Activated CD8-positive, alpha-beta memory T cell treated with anti-CD3 and anti-CD28 coated beads, Interleukin-2, amount 50 U/mL, for 1 hour (primary cell): ENCODE results near the gene IL6.
"Not testable (repeated sequence)": the region's sequence is repeated elsewhere in the genome, so short reads cannot be mapped to it uniquely, and the experiment has no call there.

Experiments used
- DNase-seq: peaks from one replicate; pipeline ENCODE4 v3.0.0-alpha.2; 2020; ENCODE audit errors: extremely low read depth

IL6 gene

DNA sequence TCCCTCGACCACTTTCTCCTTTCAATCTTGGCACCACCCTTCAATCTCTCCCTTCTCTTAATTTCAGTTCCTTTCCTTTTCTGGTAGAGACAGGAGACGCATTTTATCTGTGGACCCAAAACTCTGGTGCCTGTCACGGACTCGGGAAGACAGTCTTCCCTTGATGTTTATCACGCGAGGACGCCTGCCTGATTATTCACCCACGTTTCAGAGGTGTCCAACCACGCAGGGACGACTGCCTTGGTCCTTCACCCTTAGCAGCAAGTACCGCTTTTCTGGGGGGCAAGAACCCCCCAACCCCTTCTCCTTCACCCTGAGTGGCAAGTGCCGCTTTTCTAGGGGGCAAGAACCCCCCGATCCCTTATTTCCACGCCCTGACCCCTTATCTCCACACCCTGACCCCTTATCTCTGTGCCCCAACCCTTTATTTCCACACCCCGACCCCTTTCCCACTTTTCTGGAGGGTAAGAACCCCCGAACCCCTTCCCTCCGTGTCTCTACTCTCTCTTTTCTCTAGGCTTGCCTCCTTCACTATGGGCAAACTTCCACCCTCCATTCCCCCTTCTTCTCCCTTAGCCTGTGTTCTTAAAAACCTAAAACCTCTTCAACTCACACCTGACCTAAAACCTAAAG lies 22.9 kb upstream of the IL6 start:
- DNase-seq = not testable (repeated sequence)

DNA sequence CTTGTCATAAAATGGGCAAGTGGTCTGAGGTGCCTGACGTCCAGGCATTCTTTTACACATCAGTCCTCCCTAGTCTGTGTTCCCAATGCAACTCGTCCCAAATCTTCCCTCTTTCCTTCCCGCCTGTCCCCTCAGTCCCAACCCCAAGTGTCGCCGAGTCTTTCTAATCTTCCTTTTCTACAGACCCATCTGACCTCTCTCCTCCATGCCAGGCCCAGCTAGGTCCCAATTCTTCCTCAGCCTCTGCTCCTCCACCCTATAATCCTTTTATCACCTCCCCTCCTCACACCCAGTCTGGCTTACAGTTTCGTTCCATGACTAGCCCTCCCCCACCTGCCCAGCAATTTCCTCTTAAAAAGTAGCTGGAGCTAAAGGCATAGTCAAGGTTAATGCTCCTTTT lies 22.3 kb upstream of the IL6 start:
- not testable (repeated sequence) for DNase-seq

DNA sequence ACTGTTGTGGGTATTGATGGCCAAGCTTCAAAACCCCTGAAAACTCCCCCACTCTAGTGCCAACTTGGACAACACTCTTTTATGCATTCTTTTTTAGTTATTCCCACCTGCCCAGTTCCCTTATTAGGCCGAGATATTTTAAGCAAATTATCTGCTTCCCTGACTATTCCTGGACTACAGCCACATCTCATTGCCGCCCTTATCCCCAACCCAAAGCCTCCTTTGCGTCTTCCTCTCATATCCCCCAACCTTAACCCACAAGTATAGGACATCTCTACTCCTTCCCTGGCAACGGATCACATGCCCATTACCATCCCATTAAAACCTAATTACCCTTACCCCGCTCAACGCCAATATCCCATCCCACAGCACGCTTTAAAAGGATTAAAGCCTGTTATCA lies 21.1 kb upstream of the IL6 start:
- not testable (repeated sequence) for DNase-seq

DNA sequence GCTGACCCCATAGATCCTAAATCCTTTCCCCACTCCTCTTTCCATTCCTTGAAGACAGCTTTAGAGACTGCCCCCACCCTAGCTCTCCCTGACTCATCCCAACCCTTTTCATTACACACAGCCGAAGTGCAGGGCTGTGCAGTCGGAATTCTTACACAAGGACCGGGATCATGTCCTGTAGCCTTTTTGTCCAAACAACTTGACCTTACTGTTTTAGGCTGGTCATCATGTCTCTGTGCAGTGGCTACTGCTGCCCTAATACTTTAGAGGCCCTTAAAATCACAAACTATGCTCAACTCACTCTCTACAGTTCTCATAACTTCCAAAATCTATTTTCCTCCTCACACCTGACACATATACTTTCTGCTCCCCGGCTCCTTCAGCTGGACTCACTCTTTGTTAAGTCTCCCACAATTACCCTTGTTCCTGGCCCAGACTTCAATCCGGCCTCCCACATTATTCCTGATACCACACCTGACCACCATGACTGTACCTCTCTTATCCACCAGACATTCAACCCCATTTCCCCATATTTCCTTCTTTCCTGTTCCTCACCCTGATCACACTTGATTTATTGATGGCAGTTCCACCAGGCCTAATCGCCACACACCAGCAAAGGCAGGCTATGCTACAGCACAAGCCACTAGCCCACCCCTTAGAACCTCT lies 19.8 kb upstream of the IL6 start:
- DNase-seq = not testable (repeated sequence)

DNA sequence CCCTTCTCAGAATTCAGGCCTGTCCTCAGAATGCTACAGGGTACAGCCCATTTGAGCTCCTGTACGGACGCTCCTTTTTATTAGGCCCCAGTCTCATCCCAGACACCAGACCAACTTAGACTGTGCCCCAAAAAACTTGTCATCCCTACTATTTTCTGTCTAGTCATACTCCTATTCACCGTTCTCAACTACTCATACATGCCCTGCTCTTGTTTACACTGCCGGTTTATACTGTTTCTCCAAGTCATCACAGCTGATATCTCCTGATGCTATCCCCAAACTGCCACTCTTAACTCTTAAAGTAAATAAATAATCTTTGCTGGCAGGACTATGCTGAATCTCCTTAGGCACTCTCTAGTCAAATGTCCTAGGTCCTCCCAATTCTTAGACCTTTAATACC lies 18.8 kb upstream of the IL6 start:
- not testable (repeated sequence) for DNase-seq

DNA sequence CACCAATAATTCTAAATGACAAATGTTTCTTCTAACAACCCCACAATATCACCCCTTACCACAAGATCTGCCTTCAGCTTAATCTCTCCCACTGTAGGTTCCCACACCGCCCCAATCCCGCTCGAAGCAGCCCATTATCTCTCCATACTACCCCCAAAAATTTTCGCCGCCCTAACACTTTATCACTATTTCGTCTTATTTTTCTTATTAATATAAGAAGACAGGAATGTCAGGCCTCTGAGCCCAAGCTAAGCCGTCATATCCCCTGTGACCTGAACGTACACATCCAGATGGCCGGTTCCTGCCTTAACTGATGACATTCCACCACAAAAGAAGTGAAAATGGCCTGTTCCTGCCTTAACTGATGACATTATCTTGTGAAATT lies 18.3 kb upstream of the IL6 start:
- not testable (repeated sequence) for DNase-seq

DNA sequence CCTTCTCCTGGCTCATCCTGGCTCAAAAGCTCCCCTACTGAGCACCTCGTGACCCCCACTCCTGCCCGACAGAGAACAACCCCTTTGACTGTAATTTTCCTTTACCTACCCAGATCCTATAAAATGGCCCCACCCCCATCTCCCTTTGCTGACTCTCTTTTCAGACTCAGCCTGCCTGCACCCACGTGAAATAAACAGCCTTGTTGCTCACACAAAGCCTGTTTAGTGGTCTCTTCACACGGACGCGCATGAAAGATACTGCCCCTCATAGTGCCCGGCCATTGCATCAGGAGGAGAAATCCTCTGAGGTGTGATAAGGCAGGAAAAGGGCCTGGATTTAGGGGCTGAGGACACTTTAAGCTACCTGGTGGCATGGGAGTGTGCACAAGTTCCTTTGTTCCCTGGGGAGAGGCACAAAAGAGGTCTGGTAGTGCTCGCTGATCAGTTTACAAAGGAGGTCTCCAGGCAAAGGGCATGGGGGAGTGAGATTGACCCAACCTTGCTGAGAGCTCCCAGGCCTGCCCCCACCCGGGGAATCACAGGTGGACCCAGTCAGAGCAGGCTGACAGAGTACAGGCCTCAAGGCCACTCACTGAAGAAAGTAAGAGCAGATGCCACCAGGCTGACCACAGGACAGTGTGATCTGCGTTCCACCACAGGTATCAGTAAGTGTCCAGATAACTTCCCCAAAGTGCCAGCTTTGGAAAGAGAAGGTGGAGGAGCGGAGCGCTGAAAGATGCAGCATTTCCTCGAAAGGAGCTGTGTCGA lies 17.8 kb upstream of the IL6 start:
- not testable (repeated sequence) for DNase-seq

DNA sequence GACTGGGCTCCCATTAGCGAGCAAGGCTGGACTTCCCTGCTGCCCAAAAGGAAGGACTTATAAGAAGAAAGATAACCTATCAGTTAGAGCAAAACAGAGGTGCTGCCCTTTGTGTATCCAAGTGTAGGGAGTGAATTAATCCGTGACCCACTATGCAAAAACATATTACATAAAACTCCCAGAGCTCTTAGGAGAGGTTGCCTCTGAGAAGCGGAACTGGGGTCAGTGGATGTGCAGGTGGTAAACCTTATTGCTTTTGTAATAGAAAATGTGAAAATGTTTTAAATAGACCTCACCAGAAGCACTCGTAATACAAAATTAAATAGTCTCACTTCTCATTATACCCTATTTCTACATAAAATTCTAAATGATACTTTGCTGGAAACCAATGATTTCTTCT lies 17.1 kb upstream of the IL6 start:
- no peak for DNase-seq

DNA sequence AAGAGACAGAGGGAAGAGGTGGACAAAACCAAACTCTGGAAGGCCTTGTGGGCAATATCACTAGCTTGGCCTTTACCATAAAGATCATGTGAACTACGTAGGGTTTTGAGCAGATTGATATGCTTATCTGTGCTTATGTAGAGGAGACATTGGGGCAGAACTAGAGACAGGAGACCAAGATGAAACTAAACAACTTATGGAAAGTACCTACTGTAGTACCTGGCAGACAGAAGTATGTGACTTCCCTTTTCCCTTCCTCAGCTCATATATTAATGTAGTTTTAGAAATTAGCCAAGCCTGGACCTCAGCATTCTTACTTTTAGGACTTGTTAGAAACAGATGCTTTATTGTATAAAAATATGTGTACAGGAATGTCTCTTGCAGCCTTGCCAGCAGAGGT lies 14.0 kb upstream of the IL6 start:
- DNase-seq = no peak

DNA sequence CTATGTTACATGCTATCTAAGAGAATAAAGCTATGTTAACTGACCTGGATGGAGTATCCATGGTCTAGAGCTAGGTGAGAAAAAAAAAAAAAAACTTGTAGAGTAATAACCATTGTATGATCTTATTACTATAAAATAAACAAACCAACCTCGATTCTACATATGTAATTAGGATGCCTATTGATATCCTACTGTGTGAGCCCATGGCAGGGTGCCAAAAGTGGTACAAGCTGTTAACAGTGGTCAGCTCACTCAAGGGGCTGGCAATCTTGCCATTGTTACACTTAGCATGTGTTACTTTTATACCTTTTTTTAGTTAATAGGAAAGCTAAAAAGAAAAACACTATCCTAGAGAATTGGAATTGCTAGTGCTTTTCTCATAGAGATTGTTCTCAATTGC lies 13.5 kb upstream of the IL6 start:
- no peak for DNase-seq

DNA sequence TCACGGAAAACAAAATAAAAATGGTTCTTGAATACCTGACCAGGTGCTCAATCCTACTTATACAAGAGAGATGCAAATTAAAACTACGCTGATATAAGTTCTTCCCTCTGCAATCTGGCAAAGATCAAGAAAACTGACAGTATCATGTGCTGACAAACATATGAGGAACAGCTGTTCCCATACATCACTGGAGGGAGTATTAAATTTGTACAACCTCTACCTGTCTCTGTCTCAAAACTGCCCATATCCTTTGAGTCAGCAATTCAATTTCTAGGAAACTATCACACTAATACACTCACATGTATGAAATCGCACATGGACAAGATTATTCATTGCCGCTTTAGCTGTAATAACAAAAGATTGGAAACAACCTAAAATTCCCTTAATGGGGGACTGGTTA lies 11.0 kb upstream of the IL6 start:
- no peak for DNase-seq

DNA sequence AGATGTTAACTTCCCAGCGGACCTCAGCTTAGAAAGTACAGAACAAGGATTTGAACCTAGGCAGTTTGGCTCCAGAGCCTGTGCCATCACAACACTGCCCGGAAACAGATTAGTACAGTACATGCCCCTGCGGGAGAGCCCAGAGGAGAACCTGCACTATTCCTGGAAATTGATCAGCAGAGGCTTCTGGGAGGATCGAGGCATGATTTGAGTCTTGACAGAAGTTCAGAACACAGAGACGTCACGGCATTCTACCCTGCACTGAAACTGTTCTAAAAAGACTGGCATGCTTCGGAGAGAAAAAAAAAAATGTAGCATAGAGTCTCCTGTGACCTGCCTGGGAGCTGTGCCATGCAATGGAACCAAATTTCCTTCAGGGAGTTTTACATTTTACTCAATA lies 9.2 kb upstream of the IL6 start:
- no peak for DNase-seq

DNA sequence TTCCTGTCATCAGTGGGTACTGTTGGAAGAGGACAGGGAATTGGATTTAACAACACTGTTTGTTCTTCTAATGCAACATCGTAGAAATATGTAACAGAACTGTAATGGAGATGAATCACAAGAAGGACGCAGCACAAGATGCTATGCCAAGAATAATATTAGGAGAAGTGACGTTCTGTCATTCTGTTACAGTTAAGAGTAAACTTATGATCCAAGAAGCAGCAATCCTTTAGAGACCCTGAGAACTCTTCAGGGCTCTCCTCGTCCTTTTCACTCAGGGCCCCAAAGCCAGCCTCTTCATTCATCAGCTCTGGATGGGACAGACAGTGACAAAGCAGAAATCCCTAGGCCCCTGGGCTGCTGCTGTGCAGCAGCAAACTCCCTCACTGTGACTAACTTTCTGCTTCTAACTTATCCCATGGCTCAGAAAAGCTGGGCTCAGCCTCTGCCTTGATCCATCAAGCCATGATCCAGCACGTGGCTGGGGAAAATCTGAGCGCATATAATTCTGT lies 8.7 kb upstream of the IL6 start:
- DNase-seq = no peak

DNA sequence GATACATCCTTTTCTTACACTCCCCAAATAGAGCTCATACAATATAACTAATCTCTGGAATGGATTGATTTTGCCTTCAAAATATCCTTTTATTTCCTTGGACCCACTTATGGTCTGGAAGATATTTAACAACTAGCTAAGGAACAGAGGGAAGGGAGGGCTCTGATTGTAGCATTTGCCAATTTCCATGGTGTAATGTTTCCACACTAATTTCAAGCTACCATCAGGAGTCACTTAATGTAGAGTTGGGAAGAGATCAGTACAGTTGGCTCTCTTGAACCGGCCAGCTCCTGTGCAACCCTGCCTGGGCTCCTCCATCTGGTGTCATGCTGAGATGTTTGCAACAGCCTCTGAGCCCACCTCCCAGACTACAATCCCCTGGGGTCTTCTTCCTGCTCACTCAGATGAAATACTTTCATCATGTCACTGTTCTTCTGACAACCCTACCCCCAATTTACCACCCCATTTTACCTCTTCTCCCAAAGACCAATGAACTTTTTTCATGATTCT lies 8.0 kb upstream of the IL6 start:
- no peak for DNase-seq

DNA sequence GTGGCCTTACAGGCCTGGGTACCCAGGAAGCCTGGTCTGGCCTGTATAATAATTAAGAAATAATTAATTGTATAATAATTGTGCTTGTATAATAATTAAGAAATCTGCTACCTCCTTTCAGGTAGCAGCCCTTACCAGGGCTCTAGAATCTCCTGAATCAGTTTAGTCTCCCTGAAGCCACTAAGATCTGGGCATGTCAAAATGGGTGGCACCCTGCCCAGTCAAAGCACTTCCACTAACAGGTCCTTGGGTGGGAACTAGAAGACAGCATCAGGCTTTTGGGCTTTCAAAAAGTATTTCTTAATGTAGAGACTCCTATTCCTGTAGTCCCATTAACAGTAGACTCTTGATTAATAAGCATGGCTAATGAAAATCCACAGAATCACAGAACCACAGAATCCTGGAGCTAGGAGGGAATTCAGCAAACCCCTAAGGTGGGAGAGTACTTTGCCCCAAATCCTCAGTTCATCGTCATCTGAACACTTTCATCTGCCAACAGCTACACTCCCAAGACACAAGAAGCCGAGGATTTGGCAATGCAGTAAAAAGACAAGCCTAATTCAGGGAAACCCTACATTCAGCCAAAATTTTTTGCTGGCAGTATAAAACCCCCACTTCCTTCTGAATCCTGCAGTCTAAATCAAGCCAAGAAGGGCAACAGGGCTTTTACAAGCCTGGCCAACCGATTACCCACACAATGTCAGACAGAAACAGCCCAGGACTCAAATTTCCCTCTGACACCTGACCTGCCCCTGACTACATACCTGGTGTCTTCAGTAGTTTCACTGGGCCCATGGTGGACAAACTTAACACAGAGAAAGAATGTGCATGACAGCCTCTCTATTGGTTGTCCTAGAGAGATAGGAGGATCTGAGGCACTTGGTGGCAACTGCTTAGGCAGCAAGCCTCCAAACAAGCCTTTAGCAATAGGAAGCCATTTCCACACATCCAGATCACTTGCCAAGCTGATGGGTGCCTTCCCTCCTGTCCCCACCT lies 5.9 kb upstream of the IL6 start:
- DNase-seq = no peak

DNA sequence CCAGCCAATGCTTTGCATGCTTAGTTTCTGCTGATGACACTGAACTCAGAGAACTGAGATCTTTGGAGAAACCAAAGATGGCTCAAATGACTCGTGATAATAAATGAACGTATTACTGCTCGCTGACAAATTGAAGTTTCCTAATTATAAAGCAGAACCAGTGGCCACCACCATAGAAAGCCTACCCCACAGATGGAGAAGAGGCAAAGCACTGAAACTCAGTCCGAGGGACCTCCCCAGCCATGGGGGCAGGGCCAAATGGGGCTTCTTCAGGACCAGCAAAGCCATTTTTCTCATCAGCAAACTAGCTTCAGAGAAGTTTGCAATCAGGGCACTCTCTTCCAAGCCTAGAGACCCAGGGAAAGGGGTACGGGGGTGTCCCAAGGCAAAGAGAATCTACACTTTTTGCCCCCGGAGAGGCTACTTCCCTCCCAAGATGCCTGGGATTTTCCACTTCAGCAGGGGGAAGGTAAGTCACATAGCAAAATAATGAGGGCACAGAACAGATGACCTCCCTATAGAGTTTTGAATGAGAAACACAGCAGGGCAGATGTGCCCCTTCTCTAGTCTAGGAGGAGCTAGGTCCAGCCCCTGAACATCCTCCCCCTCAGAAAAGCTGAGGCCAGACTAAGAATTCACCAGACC lies 4.3 kb upstream of the IL6 start:
- no peak for DNase-seq

DNA sequence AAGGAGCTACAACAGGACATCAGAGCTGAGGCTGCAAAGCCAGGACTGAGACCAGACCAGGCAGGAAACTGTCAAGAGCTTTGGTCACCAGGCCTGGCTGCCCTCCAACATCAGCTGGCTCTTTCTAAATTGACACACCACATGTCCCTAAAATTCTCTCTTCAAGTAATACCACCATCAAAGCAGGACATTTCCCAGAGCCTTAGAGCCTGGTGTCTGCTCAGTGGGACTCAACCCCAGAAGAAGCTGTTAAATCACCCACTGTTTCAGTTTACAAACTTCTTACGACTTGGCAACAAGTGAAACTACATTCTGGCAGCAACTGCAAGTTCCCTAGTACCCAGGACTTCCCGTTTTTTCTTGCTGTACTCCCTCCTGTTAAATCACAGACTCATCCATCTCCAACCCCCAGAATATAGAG lies 3.8 kb upstream of the IL6 start:
- DNase-seq = no peak

DNA sequence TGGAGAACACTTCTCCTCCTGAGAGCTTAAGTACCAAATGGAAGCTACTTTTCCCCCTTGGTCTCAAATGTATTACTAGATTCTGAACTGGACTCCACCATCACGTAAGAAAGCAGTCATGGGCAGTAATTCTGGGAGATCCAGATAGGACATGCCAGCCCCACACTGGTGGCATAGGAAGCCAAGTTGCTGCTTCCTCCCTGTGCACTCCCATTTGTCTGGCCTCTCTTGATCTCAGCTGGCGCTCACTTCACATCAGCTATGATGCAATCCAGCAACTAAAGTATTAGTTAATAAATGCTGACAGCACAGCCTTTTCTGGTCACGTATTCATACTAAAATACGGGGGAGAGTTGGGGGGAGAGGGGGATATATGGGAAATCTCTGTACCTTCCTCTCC lies 3.4 kb upstream of the IL6 start:
- no peak for DNase-seq

DNA sequence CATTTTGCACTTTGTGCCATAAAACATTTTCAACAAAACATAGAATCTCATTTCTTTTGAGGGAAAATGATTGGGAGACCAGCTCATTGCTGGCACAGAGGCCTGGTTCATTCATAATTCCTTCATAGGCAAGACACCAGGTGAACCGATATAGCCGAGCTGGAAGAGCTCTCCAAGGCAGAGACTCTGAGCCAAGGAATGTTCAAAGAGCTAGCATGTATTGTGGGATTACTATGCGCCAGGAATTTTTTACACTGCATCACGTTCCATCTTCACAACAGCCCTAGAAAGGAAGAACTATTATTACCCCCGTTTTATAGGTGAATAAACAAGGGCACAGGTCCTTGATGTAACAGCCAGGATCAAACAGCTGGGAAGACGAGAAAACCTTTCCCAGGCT lies 2.1 kb upstream of the IL6 start:
- no peak for DNase-seq

DNA sequence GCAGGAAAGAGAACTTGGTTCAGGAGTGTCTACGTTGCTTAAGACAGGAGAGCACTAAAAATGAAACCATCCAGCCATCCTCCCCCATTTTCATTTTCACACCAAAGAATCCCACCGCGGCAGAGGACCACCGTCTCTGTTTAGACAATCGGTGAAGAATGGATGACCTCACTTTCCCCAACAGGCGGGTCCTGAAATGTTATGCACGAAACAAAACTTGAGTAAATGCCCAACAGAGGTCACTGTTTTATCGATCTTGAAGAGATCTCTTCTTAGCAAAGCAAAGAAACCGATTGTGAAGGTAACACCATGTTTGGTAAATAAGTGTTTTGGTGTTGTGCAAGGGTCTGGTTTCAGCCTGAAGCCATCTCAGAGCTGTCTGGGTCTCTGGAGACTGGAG lies 1.4 kb upstream of the IL6 start:
- no peak for DNase-seq

DNA sequence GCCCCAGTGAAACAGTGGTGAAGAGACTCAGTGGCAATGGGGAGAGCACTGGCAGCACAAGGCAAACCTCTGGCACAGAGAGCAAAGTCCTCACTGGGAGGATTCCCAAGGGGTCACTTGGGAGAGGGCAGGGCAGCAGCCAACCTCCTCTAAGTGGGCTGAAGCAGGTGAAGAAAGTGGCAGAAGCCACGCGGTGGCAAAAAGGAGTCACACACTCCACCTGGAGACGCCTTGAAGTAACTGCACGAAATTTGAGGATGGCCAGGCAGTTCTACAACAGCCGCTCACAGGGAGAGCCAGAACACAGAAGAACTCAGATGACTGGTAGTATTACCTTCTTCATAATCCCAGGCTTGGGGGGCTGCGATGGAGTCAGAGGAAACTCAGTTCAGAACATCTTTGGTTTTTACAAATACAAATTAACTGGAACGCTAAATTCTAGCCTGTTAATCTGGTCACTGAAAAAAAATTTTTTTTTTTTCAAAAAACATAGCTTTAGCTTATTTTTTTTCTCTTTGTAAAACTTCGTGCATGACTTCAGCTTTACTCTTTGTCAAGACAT lies 574 bp upstream of the IL6 start:
- DNase-seq = peak; percentile 4
